Measurements from ENCODE around the gene AGBL4.

- no peak for TF ChIP-seq CTCF (IDR thresholded peaks at IDR 0.05)
- no peak for TF ChIP-seq EP300 (IDR thresholded peaks at IDR 0.05)
- TF ChIP-seq POLR2A (IDR thresholded peaks at IDR 0.05) = no peak
These were observed 1246.4 kb downstream of the AGBL4 start for GRCh38 chr1:48777219-48777895.
